ENCODE data around the gene RBFOX2. TPM values are rescaled to one million over a fixed set of nuclear protein-coding genes. Genes with fewer than 3 reads are reported as not detected.

Gene RBFOX2
- total RNA-seq, 1 donor from 2014 or later = 3.2 TPM

GRCh38 chr22:36012332-36012731 lies 16.3 kb downstream of the RBFOX2 start:
- Mint-ChIP-seq H3K9me3 (no peaks in the 10 kb centered on the region), H3K36me3 (ENCODE audit: low read depth) (no peaks in the 10 kb centered on the region), H3K4me3 (ENCODE audit: low read depth) (no peak overlapping the region), H3K27me3 (ENCODE audit: low read depth) (peaks cover 9% of the 10 kb centered on the region), H3K27ac (no peak overlapping the region), H3K4me1 (ENCODE audit: low read depth) (no peaks in the 10 kb centered on the region)
- no peak for DNase-seq (ENCODE audit: low spot score)
- intact Hi-C loops (cut with micrococcal nuclease) = no loop called here

GRCh38 chr22:36010882-36011281 lies 17.7 kb downstream of the RBFOX2 start:
- H3K36me3 Mint-ChIP-seq (ENCODE audit: low read depth) = no peaks in the 10 kb centered on the region
- H3K27me3 Mint-ChIP-seq (ENCODE audit: low read depth) = peaks cover 13% of the 10 kb centered on the region
- no peaks in the 10 kb centered on the region for H3K4me1 Mint-ChIP-seq (ENCODE audit: low read depth)
- DNase-seq (ENCODE audit: low spot score) = no peak
- H3K27ac Mint-ChIP-seq = no peak overlapping the region
- no peaks in the 10 kb centered on the region for H3K9me3 Mint-ChIP-seq
- H3K4me3 Mint-ChIP-seq (ENCODE audit: low read depth) = no peak overlapping the region
- intact Hi-C loops (cut with micrococcal nuclease) = no loop called here

GRCh38 chr22:36010090-36010489 lies 18.5 kb downstream of the RBFOX2 start:
- intact Hi-C loops (cut with micrococcal nuclease) = no loop called here
- peaks cover 13% of the 10 kb centered on the region for H3K27me3 Mint-ChIP-seq (ENCODE audit: low read depth)
- H3K4me1 Mint-ChIP-seq (ENCODE audit: low read depth) = no peaks in the 10 kb centered on the region

GRCh38 chr22:36009085-36009484 lies 19.5 kb downstream of the RBFOX2 start:
- Mint-ChIP-seq H3K4me3 (ENCODE audit: low read depth) (no peak overlapping the region), H3K27ac (no peak overlapping the region), H3K4me1 (ENCODE audit: low read depth) (no peaks in the 10 kb centered on the region), H3K9me3 (no peaks in the 10 kb centered on the region), H3K36me3 (ENCODE audit: low read depth) (no peaks in the 10 kb centered on the region), H3K27me3 (ENCODE audit: low read depth) (peaks cover 14% of the 10 kb centered on the region)
- DNase-seq (ENCODE audit: low spot score) = no peak
- intact Hi-C loops (cut with micrococcal nuclease) = no loop called here

More at GRCh38 chr22:36010090-36010489, 18.5 kb downstream of the RBFOX2 start:
- no peak for DNase-seq (ENCODE audit: low spot score)
- Mint-ChIP-seq H3K4me3 (ENCODE audit: low read depth) (no peak overlapping the region), H3K27ac (no peak overlapping the region), H3K36me3 (ENCODE audit: low read depth) (no peaks in the 10 kb centered on the region), H3K9me3 (no peaks in the 10 kb centered on the region)

GRCh38 chr22:36008565-36008964 lies 20.1 kb downstream of the RBFOX2 start:
- Mint-ChIP-seq H3K36me3 (ENCODE audit: low read depth) (no peaks in the 10 kb centered on the region), H3K4me1 (ENCODE audit: low read depth) (no peaks in the 10 kb centered on the region), H3K9me3 (no peaks in the 10 kb centered on the region), H3K4me3 (ENCODE audit: low read depth) (no peak overlapping the region), H3K27ac (no peak overlapping the region), H3K27me3 (ENCODE audit: low read depth) (peaks cover 14% of the 10 kb centered on the region)
- intact Hi-C loops (cut with micrococcal nuclease) = no loop called here
- no peak for DNase-seq (ENCODE audit: low spot score)

GRCh38 chr22:36008131-36008530 lies 20.5 kb downstream of the RBFOX2 start:
- no peaks in the 10 kb centered on the region for H3K9me3 Mint-ChIP-seq
- H3K36me3 Mint-ChIP-seq (ENCODE audit: low read depth) = no peaks in the 10 kb centered on the region
- H3K4me3 Mint-ChIP-seq (ENCODE audit: low read depth) = no peak overlapping the region
- intact Hi-C loops (cut with micrococcal nuclease) = no loop called here
- DNase-seq (ENCODE audit: low spot score) = no peak
- H3K27ac Mint-ChIP-seq = no peak overlapping the region
- peaks cover 14% of the 10 kb centered on the region for H3K27me3 Mint-ChIP-seq (ENCODE audit: low read depth)
- no peaks in the 10 kb centered on the region for H3K4me1 Mint-ChIP-seq (ENCODE audit: low read depth)

GRCh38 chr22:36003972-36004674 lies 24.5 kb downstream of the RBFOX2 start:
- Mint-ChIP-seq H3K9me3 (no peaks in the 10 kb centered on the region), H3K27me3 (ENCODE audit: low read depth) (peaks cover 14% of the 10 kb centered on the region), H3K36me3 (ENCODE audit: low read depth) (no peaks in the 10 kb centered on the region), H3K27ac (no peak overlapping the region), H3K4me1 (ENCODE audit: low read depth) (no peaks in the 10 kb centered on the region), H3K4me3 (ENCODE audit: low read depth) (no peak overlapping the region)
- intact Hi-C loops (cut with micrococcal nuclease) = no loop called here
- no peak for DNase-seq (ENCODE audit: low spot score)

- no peak for DNase-seq (ENCODE audit: low spot score)
- H3K27ac Mint-ChIP-seq = no peak overlapping the region
- H3K4me1 Mint-ChIP-seq (ENCODE audit: low read depth) = no peaks in the 10 kb centered on the region
- H3K36me3 Mint-ChIP-seq (ENCODE audit: low read depth) = no peaks in the 10 kb centered on the region
- H3K4me3 Mint-ChIP-seq (ENCODE audit: low read depth) = no peak overlapping the region
- peaks cover 17% of the 10 kb centered on the region for H3K27me3 Mint-ChIP-seq (ENCODE audit: low read depth)
- no peaks in the 10 kb centered on the region for H3K9me3 Mint-ChIP-seq
- intact Hi-C loops (cut with micrococcal nuclease) = no loop called here
Observed at GRCh38 chr22:36002718-36003260, 25.8 kb downstream of the RBFOX2 start.

- Mint-ChIP-seq H3K9me3 (no peaks in the 10 kb centered on the region), H3K27me3 (ENCODE audit: low read depth) (peaks cover 17% of the 10 kb centered on the region), H3K4me3 (ENCODE audit: low read depth) (no peak overlapping the region), H3K36me3 (ENCODE audit: low read depth) (no peaks in the 10 kb centered on the region), H3K27ac (no peak overlapping the region), H3K4me1 (ENCODE audit: low read depth) (no peaks in the 10 kb centered on the region)
- DNase-seq (ENCODE audit: low spot score) = no peak
- intact Hi-C loops (cut with micrococcal nuclease) = no loop called here
Observed at GRCh38 chr22:36002084-36002483, 26.5 kb downstream of the RBFOX2 start.

GRCh38 chr22:35998748-35999147 lies 29.9 kb downstream of the RBFOX2 start:
- H3K4me1 Mint-ChIP-seq (ENCODE audit: low read depth) = no peaks in the 10 kb centered on the region

GRCh38 chr22:35997438-35997837 lies 31.2 kb downstream of the RBFOX2 start:
- Mint-ChIP-seq H3K27ac (no peak overlapping the region), H3K4me3 (ENCODE audit: low read depth) (no peak overlapping the region), H3K9me3 (no peaks in the 10 kb centered on the region), H3K27me3 (ENCODE audit: low read depth) (peaks cover 18% of the 10 kb centered on the region), H3K4me1 (ENCODE audit: low read depth) (no peaks in the 10 kb centered on the region), H3K36me3 (ENCODE audit: low read depth) (no peaks in the 10 kb centered on the region)
- intact Hi-C loops (cut with micrococcal nuclease) = no loop called here
- no peak for DNase-seq (ENCODE audit: low spot score)

More at GRCh38 chr22:35998748-35999147, 29.9 kb downstream of the RBFOX2 start:
- Mint-ChIP-seq H3K36me3 (ENCODE audit: low read depth) (no peaks in the 10 kb centered on the region), H3K27me3 (ENCODE audit: low read depth) (peaks cover 9% of the 10 kb centered on the region), H3K27ac (no peak overlapping the region), H3K9me3 (no peaks in the 10 kb centered on the region), H3K4me3 (ENCODE audit: low read depth) (no peak overlapping the region)
- intact Hi-C loops (cut with micrococcal nuclease) = no loop called here
- DNase-seq (ENCODE audit: low spot score) = no peak

GRCh38 chr22:35996596-35996995 lies 32.0 kb downstream of the RBFOX2 start:
- H3K27me3 Mint-ChIP-seq (ENCODE audit: low read depth) = peaks cover 18% of the 10 kb centered on the region
- no peaks in the 10 kb centered on the region for H3K4me1 Mint-ChIP-seq (ENCODE audit: low read depth)
- no peak for DNase-seq (ENCODE audit: low spot score)
- no peaks in the 10 kb centered on the region for H3K36me3 Mint-ChIP-seq (ENCODE audit: low read depth)
- H3K4me3 Mint-ChIP-seq (ENCODE audit: low read depth) = no peak overlapping the region
- intact Hi-C loops (cut with micrococcal nuclease) = no loop called here
- no peak overlapping the region for H3K27ac Mint-ChIP-seq
- no peaks in the 10 kb centered on the region for H3K9me3 Mint-ChIP-seq

- intact Hi-C loops (cut with micrococcal nuclease) = no loop called here
- no peaks in the 10 kb centered on the region for H3K36me3 Mint-ChIP-seq (ENCODE audit: low read depth)
- no peak overlapping the region for H3K4me3 Mint-ChIP-seq (ENCODE audit: low read depth)
- no peaks in the 10 kb centered on the region for H3K9me3 Mint-ChIP-seq
- no peak overlapping the region for H3K27ac Mint-ChIP-seq
- H3K4me1 Mint-ChIP-seq (ENCODE audit: low read depth) = no peaks in the 10 kb centered on the region
- H3K27me3 Mint-ChIP-seq (ENCODE audit: low read depth) = peaks cover 17% of the 10 kb centered on the region
- no peak for DNase-seq (ENCODE audit: low spot score)
Observed at GRCh38 chr22:35995772-35996171, 32.9 kb downstream of the RBFOX2 start.
